DOHH2 (cell line): ENCODE results near the gene CLEC2A.

Source experiments
- H3F3A ChIP-seq: fragments of 200-600 bp; sonication (generic), shearing (Covaris generic); 2 replicates; pipeline ENCODE4 v1.6.0; 2016; ENCODE audit warnings: antibody characterized with exemption, mild to moderate bottlenecking; ENCODE audit not compliant: control insufficient read depth, insufficient read depth
- H3K27ac ChIP-seq: fragments of 200-600 bp; sonication (generic); 2 replicates; pipeline ENCODE4 v1.5.1; 2014; ENCODE audit warnings: low read depth, mild to moderate bottlenecking, low read length, moderate library complexity
- H3K27me3 ChIP-seq: fragments of 200-600 bp; sonication (generic); 2 replicates; pipeline ENCODE4 v1.6.1; 2014; ENCODE audit warnings: mild to moderate bottlenecking, low read length, mixed read lengths; ENCODE audit not compliant: control insufficient read depth
- H3K36me3 ChIP-seq: fragments of 200-600 bp; sonication (generic); 2 replicates; pipeline ENCODE4 v1.6.1; 2014; ENCODE audit warnings: mild to moderate bottlenecking, low read length, moderate library complexity, mixed read lengths; ENCODE audit not compliant: control insufficient read depth
- H3K4me1 ChIP-seq: fragments of 200-600 bp; sonication (generic); 2 replicates; pipeline ENCODE4 v1.6.1; 2014; ENCODE audit warnings: mild to moderate bottlenecking, low read length, mixed read lengths; ENCODE audit not compliant: control insufficient read depth
- H3K4me2 ChIP-seq: fragments of 200-600 bp; sonication (generic); 2 replicates; pipeline ENCODE4 v1.6.0; 2014; ENCODE audit warnings: mild to moderate bottlenecking, low read length, moderate library complexity
- H3K4me3 ChIP-seq: fragments of 200-600 bp; sonication (generic); 2 replicates; pipeline ENCODE4 v1.5.1; 2014; ENCODE audit warnings: mild to moderate bottlenecking, low read length, mixed read lengths
- H3K79me2 ChIP-seq: fragments of 200-600 bp; sonication (generic); 2 replicates; pipeline ENCODE4 v1.6.1; 2014; ENCODE audit warnings: mild to moderate bottlenecking, low read length, mixed read lengths; ENCODE audit not compliant: control insufficient read depth
- H3K9me2 ChIP-seq: fragments of 200-600 bp; sonication (generic); replicated peaks from 2 replicates; pipeline ENCODE4 v1.6.1; 2014; ENCODE audit warnings: mild to moderate bottlenecking, low read length, mixed read lengths; ENCODE audit not compliant: control insufficient read depth
- H3K9me3 ChIP-seq: fragments of 200-600 bp; sonication (generic); 2 replicates; pipeline ENCODE4 v1.6.1; 2014; ENCODE audit warnings: antibody characterized with exemption, low read length, mixed read lengths; ENCODE audit not compliant: control insufficient read depth, insufficient read depth
- H4K20me1 ChIP-seq: fragments of 200-600 bp; sonication (generic); 2 replicates; pipeline ENCODE4 v1.6.0; 2014; ENCODE audit warnings: low read depth, mild to moderate bottlenecking, antibody characterized with exemption, low read length, moderate library complexity; ENCODE audit not compliant: control insufficient read depth, insufficient read depth
- EZH2phosphoT487 ChIP-seq: fragments of 200-600 bp; sonication (generic); IDR thresholded peaks from 2 replicates; pipeline ENCODE4 v1.6.1; 2017; ENCODE audit warnings: borderline replicate concordance, mild to moderate bottlenecking, antibody characterized with exemption, low read length, moderate library complexity, mixed read lengths
- TF ChIP-seq, protein P1 (sequence below): fragments of 200-600 bp; sonication (generic); IDR thresholded peaks from one replicate; pipeline ENCODE4 v1.5.1; 2014; ENCODE audit warnings: antibody characterized with exemption, mild to moderate bottlenecking, low read depth, low read length; ENCODE audit not compliant: poor library complexity, severe bottlenecking

Gene CLEC2A

GRCh38 chr12:9868951-9869306 lies 63.2 kb downstream of the CLEC2A start:
- TF ChIP-seq EZH2phosphoT487 = no peak
- TF ChIP-seq, protein P1, sequence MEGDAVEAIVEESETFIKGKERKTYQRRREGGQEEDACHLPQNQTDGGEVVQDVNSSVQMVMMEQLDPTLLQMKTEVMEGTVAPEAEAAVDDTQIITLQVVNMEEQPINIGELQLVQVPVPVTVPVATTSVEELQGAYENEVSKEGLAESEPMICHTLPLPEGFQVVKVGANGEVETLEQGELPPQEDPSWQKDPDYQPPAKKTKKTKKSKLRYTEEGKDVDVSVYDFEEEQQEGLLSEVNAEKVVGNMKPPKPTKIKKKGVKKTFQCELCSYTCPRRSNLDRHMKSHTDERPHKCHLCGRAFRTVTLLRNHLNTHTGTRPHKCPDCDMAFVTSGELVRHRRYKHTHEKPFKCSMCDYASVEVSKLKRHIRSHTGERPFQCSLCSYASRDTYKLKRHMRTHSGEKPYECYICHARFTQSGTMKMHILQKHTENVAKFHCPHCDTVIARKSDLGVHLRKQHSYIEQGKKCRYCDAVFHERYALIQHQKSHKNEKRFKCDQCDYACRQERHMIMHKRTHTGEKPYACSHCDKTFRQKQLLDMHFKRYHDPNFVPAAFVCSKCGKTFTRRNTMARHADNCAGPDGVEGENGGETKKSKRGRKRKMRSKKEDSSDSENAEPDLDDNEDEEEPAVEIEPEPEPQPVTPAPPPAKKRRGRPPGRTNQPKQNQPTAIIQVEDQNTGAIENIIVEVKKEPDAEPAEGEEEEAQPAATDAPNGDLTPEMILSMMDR = no peak
- H3K4me1 ChIP-seq = peaks cover 22% of the 10 kb centered on the region
- H3K27me3 ChIP-seq = peaks cover 19% of the 10 kb centered on the region
- H3K4me3 ChIP-seq = peak overlapping the region; percentile 64
- H3K9me3 ChIP-seq = no peaks in the 10 kb centered on the region
- no peaks in the 10 kb centered on the region for H3K9me2 ChIP-seq
- no peaks in the 10 kb centered on the region for H3F3A ChIP-seq
- no peaks in the 10 kb centered on the region for H3K79me2 ChIP-seq
- H3K27ac ChIP-seq = no peak overlapping the region
- H3K4me2 ChIP-seq = peak overlapping the region; percentile 68
- no peaks in the 10 kb centered on the region for H3K36me3 ChIP-seq
- H4K20me1 ChIP-seq = no peaks in the 10 kb centered on the region

- no peak for TF ChIP-seq EZH2phosphoT487
- TF ChIP-seq, protein P1 = no peak
- Histone ChIP-seq H3K9me3 (no peaks in the 10 kb centered on the region), H3F3A (no peaks in the 10 kb centered on the region), H3K36me3 (no peaks in the 10 kb centered on the region), H4K20me1 (no peaks in the 10 kb centered on the region), H3K9me2 (no peaks in the 10 kb centered on the region), H3K4me1 (peaks cover 22% of the 10 kb centered on the region), H3K27ac (no peak overlapping the region), H3K27me3 (peaks cover 19% of the 10 kb centered on the region), H3K4me3 (peak overlapping the region; percentile 64; the same call in 1 of the 2 replicates), H3K4me2 (peak overlapping the region; percentile 68), H3K79me2 (no peaks in the 10 kb centered on the region)
These were observed 63.8 kb downstream of the CLEC2A start for GRCh38 chr12:9868311-9868801.

GRCh38 chr12:9867531-9867930 lies 64.6 kb downstream of the CLEC2A start:
- Histone ChIP-seq H3K9me2 (no peaks in the 10 kb centered on the region), H3K27ac (no peak overlapping the region), H3K4me1 (peaks cover 22% of the 10 kb centered on the region), H3F3A (no peaks in the 10 kb centered on the region), H3K36me3 (no peaks in the 10 kb centered on the region), H3K79me2 (no peaks in the 10 kb centered on the region), H3K4me2 (no peak overlapping the region), H3K27me3 (peaks cover 19% of the 10 kb centered on the region), H3K4me3 (no peak overlapping the region), H4K20me1 (no peaks in the 10 kb centered on the region), H3K9me3 (no peaks in the 10 kb centered on the region)
- TF ChIP-seq EZH2phosphoT487 = no peak
- TF ChIP-seq, protein P1 = no peak
